Measurements from ENCODE around the gene MIEN1. TPM values are rescaled to one million over a fixed set of nuclear protein-coding genes. Genes with fewer than 3 reads are reported as not detected.

The MIEN1 gene
- total RNA-seq, 1 experiment from 2014 or later, result 40.6 TPM

Small RNA genes lying within 50 kb of the gene (microRNA-seq; reads per million reads assigned to microRNA genes)
- gene MIR4728 (ENCODE audit: borderline number of aligned reads), result 2.4 reads per million

Other genes with a start within 250 kb of the MIEN1 start
- not detected in 3 replicates for gene NEUROD2, start 122.6 kb downstream of the MIEN1 start, total RNA-seq (2021)
- 15.0 to 20.5 TPM (median 15.2 TPM) in 3 replicates for gene PPP1R1B, start 103.6 kb downstream of the MIEN1 start, total RNA-seq (2021)
- 64.9 to 75.3 TPM (median 65.4 TPM) in 3 replicates for gene STARD3, start 93.4 kb downstream of the MIEN1 start, total RNA-seq (2021)
- 2.5 to 2.9 TPM (median 2.8 TPM) in 3 replicates for gene TCAP, start 65.2 kb downstream of the MIEN1 start, total RNA-seq (2021)
- 2.4 to 3.1 TPM (median 2.7 TPM) in 3 replicates for gene PNMT, start 62.1 kb downstream of the MIEN1 start, total RNA-seq (2021)
- gene PGAP3, start 42.5 kb downstream of the MIEN1 start, total RNA-seq (2021), result 24.3 to 25.7 TPM (median 24.9 TPM) in 3 replicates
- 153 to 209 TPM (median 158 TPM) in 3 replicates for gene ERBB2, start 30.5 kb downstream of the MIEN1 start, total RNA-seq (2021)
- gene GRB7, start 7.4 kb upstream of the MIEN1 start, total RNA-seq (2021), result 42.4 to 48.5 TPM (median 44.0 TPM) in 3 replicates
- 0.81 to 1.0 TPM (median 0.87 TPM) in 3 replicates for gene IKZF3, start 133.8 kb upstream of the MIEN1 start, total RNA-seq (2021)
- gene ZPBP2, start 137.7 kb upstream of the MIEN1 start, total RNA-seq (2021), result not detected in 3 replicates
- 14.1 to 21.6 TPM (median 18.5 TPM) in 3 replicates for gene GSDMB, start 188.1 kb upstream of the MIEN1 start, total RNA-seq (2021)
- 53.2 to 59.4 TPM (median 54.1 TPM) in 3 replicates for gene ORMDL3, start 197.1 kb upstream of the MIEN1 start, total RNA-seq (2021)
- gene LRRC3C, start 197.2 kb upstream of the MIEN1 start, total RNA-seq (2021), result not detected in 3 replicates
- gene GSDMA, start 232.5 kb upstream of the MIEN1 start, total RNA-seq (2021), result not detected in 3 replicates

All from WTC11 (cell line).